Small intestine (tissue), 7 donors: ENCODE measurements around the gene MAPK1. TPM values are rescaled to one million over a fixed set of nuclear protein-coding genes. Genes with fewer than 3 reads are reported as not detected.
A peak's percentile ranks its signal among the peaks of the same experiment; 100 is the strongest.
"Not testable (repeated sequence)": the region's sequence is repeated elsewhere in the genome, so short reads cannot be mapped to it uniquely, and the experiment has no call there.

Experiments used
- DNase-seq, 2 donors: peaks; one replicate each; pipeline versions ENCODE4 v3.0.0 to v3.0.0-alpha.2; 2013
- FAIRE-seq: peaks from 2 replicates; lab custom pipeline; 2012; peaks lifted over from hg19 to GRCh38; lab: Jason Lieb, UNC
- H3K27ac ChIP-seq, 3 donors: one replicate each; pipeline ENCODE4 v1.5.1; 2013; ENCODE audit warnings: low read length in 2 of 3, mild to moderate bottlenecking in 2 of 3, control low read depth in 1 of 3, inconsistent platforms in 1 of 3, low read depth in 1 of 3, moderate library complexity in 1 of 3
- H3K27me3 ChIP-seq, 3 donors: one replicate each; pipeline ENCODE4 v1.6.1; 2013; ENCODE audit warnings: low read length in 3 of 3, inconsistent platforms in 1 of 3; ENCODE audit not compliant: control insufficient read depth in 3 of 3, insufficient read depth in 3 of 3
- H3K36me3 ChIP-seq, 3 donors: one replicate each; pipeline ENCODE4 v1.6.1; 2013; ENCODE audit warnings: low read length in 3 of 3, inconsistent platforms in 1 of 3, low read depth in 1 of 3, mild to moderate bottlenecking in 1 of 3, moderate library complexity in 1 of 3; ENCODE audit not compliant: control insufficient read depth in 3 of 3, insufficient read depth in 2 of 3
- H3K4me1 ChIP-seq, 3 donors: one replicate each; pipeline ENCODE4 v1.6.1; 2013; ENCODE audit warnings: low read length in 2 of 3, inconsistent platforms in 1 of 3, low read depth in 1 of 3, mild to moderate bottlenecking in 1 of 3, moderate library complexity in 1 of 3; ENCODE audit not compliant: control insufficient read depth in 3 of 3, insufficient read depth in 2 of 3
- H3K4me3 ChIP-seq, 3 donors: one replicate each; pipeline ENCODE4 v1.5.1; 2013; ENCODE audit warnings: low read length in 3 of 3, control low read depth in 1 of 3, inconsistent platforms in 1 of 3, low read depth in 1 of 3, mild to moderate bottlenecking in 1 of 3, moderate library complexity in 1 of 3
- H3K9me3 ChIP-seq, 2 donors: one replicate each; pipeline ENCODE4 v1.6.1; 2013; ENCODE audit warnings: low read depth in 1 of 2, low read length in 1 of 2; ENCODE audit not compliant: control insufficient read depth in 2 of 2, insufficient read depth in 1 of 2
- WGBS, 3 donors: extraction: QIAGEN DNeasy Blood & Tissue Kit; methylation state at CpG; one replicate each; pipeline ENCODE4 v1.1.7; 2013; 5-methylcytosine and 5-hydroxymethylcytosine counted together
- polyA plus RNA-seq, 4 donors: library from polyadenylated mRNA; stranded (reverse) in 3 of 4; unstranded in 1 of 4; fragments of 200-250 nt in 3 of 4; fragments of 120-200 nt in 1 of 4; gene quantifications; one replicate each; pipeline versions ENCODE4 v1.2.1 to v1.2.3, GENCODE V29; 2013
- donor health status: healthy with polysubstance abuse.
- donor health status: control.
- donor health status: control.
- donor health status: Bipolar disorder and iron deficiency.
- donor health status: healthy.

Gene MAPK1
- polyA plus RNA-seq, 4 donors: 10.3 to 76.5 (median 14.2) TPM

DNA sequence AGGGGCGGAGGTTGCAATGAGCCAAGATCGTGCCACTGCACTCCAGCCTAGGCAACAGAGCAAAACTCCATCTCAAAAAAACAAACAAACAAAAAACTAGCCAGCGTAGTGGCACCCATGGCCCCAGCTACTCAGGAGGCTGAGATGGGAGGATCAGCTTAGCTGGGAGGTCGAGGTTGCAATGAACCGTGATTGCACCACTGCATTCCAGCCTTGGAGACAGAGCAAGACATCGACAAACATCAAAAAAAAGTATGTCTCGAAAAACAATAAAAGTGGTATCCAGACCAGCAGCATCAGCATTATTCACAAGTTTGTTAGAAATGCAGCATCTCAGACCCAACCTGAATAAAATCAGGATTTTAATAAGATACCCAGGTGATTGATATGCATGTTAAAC lies 6.2 kb upstream of the MAPK1 start:
- no peak for DNase-seq
- Histone ChIP-seq H3K4me1 (no peaks in the 10 kb centered on the region), H3K9me3 (no peaks in the 10 kb centered on the region), H3K4me3 (no peak overlapping the region), H3K27me3 (no peaks in the 10 kb centered on the region), H3K36me3 (no peaks in the 10 kb centered on the region), H3K27ac (no peak overlapping the region)
- FAIRE-seq: no peak
- WGBS, 3 donors: 92 to 94% (median 93%) methylated on average over 7 of the region's 7 CpGs

- not testable (repeated sequence) for H3K27me3 ChIP-seq, H3K4me1 ChIP-seq, H3K36me3 ChIP-seq, H3K27ac ChIP-seq, DNase-seq, H3K9me3 ChIP-seq, FAIRE-seq, H3K4me3 ChIP-seq
- 87 to 91% (median 91%) methylated on average over 4 of the region's 4 CpGs for WGBS, 3 donors
Observed at GRCh38 chr22:21872741-21873140, 5.3 kb upstream of the MAPK1 start.

- no peak for DNase-seq
- Histone ChIP-seq H3K27me3 (no peaks in the 10 kb centered on the region), H3K9me3 (no peaks in the 10 kb centered on the region), H3K36me3 (no peaks in the 10 kb centered on the region), H3K4me1 (peaks cover 0 to 4% (median 3%) of the 10 kb centered on the region in 3 donors), H3K4me3 (no peak overlapping the region), H3K27ac (no peak overlapping the region)
- 89 to 97% (median 95%) methylated on average over 7 of the region's 7 CpGs for WGBS, 3 donors
- no peak for FAIRE-seq
Observed at GRCh38 chr22:21868651-21869050, 1.2 kb upstream of the MAPK1 start.

GRCh38 chr22:21866833-21867527 lies 465 bp downstream of the MAPK1 start:
- Histone ChIP-seq H3K9me3 (no peaks in the 10 kb centered on the region), H3K4me1 (peaks cover 0 to 6% (median 3%) of the 10 kb centered on the region in 3 donors), H3K27ac (peak overlapping the region; percentile 85 to 96 (median 93)), H3K4me3 (peak overlapping the region; percentile 96 to 100 (median 97)), H3K27me3 (no peaks in the 10 kb centered on the region), H3K36me3 (no peaks in the 10 kb centered on the region)
- 0% methylated on average over 42 to 91 of the region's 91 CpGs for WGBS, 3 donors
- no peak for FAIRE-seq
- peak in 1 of 2 donors; percentile 33 for DNase-seq

GRCh38 chr22:21865041-21865440 lies 2.4 kb downstream of the MAPK1 start:
- no peaks in the 10 kb centered on the region for H3K9me3 ChIP-seq
- peaks cover 7 to 17% (median 8%) of the 10 kb centered on the region in 3 donors for H3K4me1 ChIP-seq
- peak; percentile 16 to 27 for DNase-seq
- FAIRE-seq: no peak
- peak overlapping the region in 1 of 3 donors; percentile 15 for H3K4me3 ChIP-seq
- H3K27ac ChIP-seq: no peak overlapping the region
- H3K27me3 ChIP-seq: no peaks in the 10 kb centered on the region
- no peaks in the 10 kb centered on the region for H3K36me3 ChIP-seq
- 19 to 25% (median 20%) methylated on average over 3 of the region's 3 CpGs for WGBS, 3 donors

GRCh38 chr22:21862386-21863245 lies 4.8 kb downstream of the MAPK1 start:
- 85 to 90% (median 87%) methylated on average over 9 of the region's 9 CpGs for WGBS, 3 donors
- FAIRE-seq: no peak
- H3K4me1 ChIP-seq: peaks cover 12 to 27% (median 16%) of the 10 kb centered on the region in 3 donors
- H3K9me3 ChIP-seq: no peaks in the 10 kb centered on the region
- H3K4me3 ChIP-seq: no peak overlapping the region
- DNase-seq: no peak
- no peaks in the 10 kb centered on the region for H3K27me3 ChIP-seq
- H3K36me3 ChIP-seq: no peaks in the 10 kb centered on the region
- no peak overlapping the region for H3K27ac ChIP-seq

GRCh38 chr22:21861851-21862250 lies 5.6 kb downstream of the MAPK1 start:
- H3K27ac ChIP-seq: no peak overlapping the region
- H3K4me1 ChIP-seq: peaks cover 12 to 29% (median 23%) of the 10 kb centered on the region in 3 donors
- H3K4me3 ChIP-seq: no peak overlapping the region
- no peak for FAIRE-seq
- no peak for DNase-seq
- H3K27me3 ChIP-seq: no peaks in the 10 kb centered on the region
- no peaks in the 10 kb centered on the region for H3K36me3 ChIP-seq
- no peaks in the 10 kb centered on the region for H3K9me3 ChIP-seq

GRCh38 chr22:21861264-21861848 lies 6.1 kb downstream of the MAPK1 start:
- peak overlapping the region in 1 of 3 donors; percentile 36 for H3K27ac ChIP-seq
- H3K4me3 ChIP-seq: no peak overlapping the region
- no peaks in the 10 kb centered on the region for H3K27me3 ChIP-seq
- H3K9me3 ChIP-seq: no peaks in the 10 kb centered on the region
- WGBS, 3 donors: 50 to 75% (median 57%) methylated on average over 3 of the region's 3 CpGs
- no peaks in the 10 kb centered on the region for H3K36me3 ChIP-seq
- DNase-seq (no peak), FAIRE-seq (no peak)
- peaks cover 12 to 29% (median 23%) of the 10 kb centered on the region in 3 donors for H3K4me1 ChIP-seq
